ENCODE data around the gene CLSTN2. TPM values are rescaled to one million over a fixed set of nuclear protein-coding genes. Genes with fewer than 3 reads are reported as not detected.

CLSTN2 gene
- total RNA-seq, 1 experiment from 2014 or later, result 0.02 TPM

- Histone ChIP-seq H3K36me3 (ENCODE audit: control insufficient read depth in 1 of 2, insufficient read depth in 2 of 2, low read length in 2 of 2) (no peaks in the 10 kb centered on the region), H3K9me2 (ENCODE audit: insufficient read depth) (no peaks in the 10 kb centered on the region), H2AFZ (ENCODE audit: low read depth, low read length, poor library complexity, severe bottlenecking) (no peak overlapping the region), H3K4me3 (replicated peaks in 1 of 2; ENCODE audit: low read depth in 1 of 2, low read length in 2 of 2) (no peak overlapping the region), H3K79me2 (ENCODE audit: insufficient read depth, low read length) (no peaks in the 10 kb centered on the region), H3K4me1 (ENCODE audit: control insufficient read depth in 1 of 2, insufficient read depth in 2 of 2, low read length in 2 of 2) (no peaks in the 10 kb centered on the region), H3K4me2 (ENCODE audit: low read length) (no peak overlapping the region), H3K27ac (ENCODE audit: low read depth, low read length) (no peak overlapping the region), H3K9me3 (ENCODE audit: control insufficient read depth in 1 of 2, insufficient read depth in 1 of 2, low read depth in 1 of 2, low read length in 2 of 2) (no peaks in the 10 kb centered on the region), H3K27me3 (ENCODE audit: insufficient read depth, low read length) (peaks cover 11% of the 10 kb centered on the region), H3K9ac (ENCODE audit: low read length) (no peak overlapping the region), H4K20me1 (ENCODE audit: insufficient read depth) (no peaks in the 10 kb centered on the region)
- no TSS peak for BruUV-seq (replicated peaks)
- TF ChIP-seq MAX (IDR thresholded peaks at IDR 0.05) (no peak), ATF3 (IDR thresholded peaks at IDR 0.05) (no peak), EZH2phosphoT487 (IDR thresholded peaks at IDR 0.05; ENCODE audit: borderline replicate concordance) (no peak), FOSL1 (IDR thresholded peaks at IDR 0.05; ENCODE audit: low read depth) (no peak), CBX3 (IDR thresholded peaks at IDR 0.05; ENCODE audit: low read depth) (no peak), JUND (IDR thresholded peaks at IDR 0.05) (no peak), ELF1 (IDR thresholded peaks at IDR 0.05; ENCODE audit: borderline replicate concordance, low read depth) (no peak), RAD21 (IDR thresholded peaks at IDR 0.05; ENCODE audit: low read depth) (no peak), SIN3A (IDR thresholded peaks at IDR 0.05; ENCODE audit: low read depth) (no peak), CTCF (IDR thresholded peaks at IDR 0.05 in 2 of 3, conservative IDR thresholded peaks at IDR 0.05 in 1 of 3; ENCODE audit: borderline replicate concordance in 1 of 3, insufficient read depth in 1 of 3, low read depth in 2 of 3, low read length in 2 of 3) (no peak), TCF7L2 (IDR thresholded peaks at IDR 0.05; ENCODE audit: borderline replicate concordance, extremely low read depth, insufficient read depth, insufficient read length) (no peak), POLR2A (IDR thresholded peaks at IDR 0.05; ENCODE audit: borderline replicate concordance, extremely low read depth, insufficient read depth, insufficient read length) (no peak), CEBPB (IDR thresholded peaks at IDR 0.05; ENCODE audit: low read depth) (no peak), EGR1 (IDR thresholded peaks at IDR 0.05; ENCODE audit: low read depth) (no peak), YY1 (IDR thresholded peaks at IDR 0.05; ENCODE audit: extremely low read depth, insufficient replicate concordance, low read depth, low read length) (no peak), REST (IDR thresholded peaks at IDR 0.05; ENCODE audit: low read depth) (no peak), ZBTB33 (IDR thresholded peaks at IDR 0.05; ENCODE audit: extremely low read depth, insufficient replicate concordance, low read length) (no peak), SRF (IDR thresholded peaks at IDR 0.05; ENCODE audit: low read depth) (no peak)
- ChIA-PET POLR2A (no interaction called here), CTCF (no interaction called here), RAD21 (ENCODE audit: low non-redundant PET in 1 of 2, low total read pairs in 2 of 2, uncharacterized antibody in 2 of 2, unreplicated experiment in 2 of 2) (no interaction called here)
- DNase-seq (ENCODE audit: low read depth, low spot score) (no peak), ATAC-seq (no peak)
- intact Hi-C loops (cut with micrococcal nuclease), result no loop called here
These were observed 252.8 kb downstream of the CLSTN2 start for GRCh38 chr3:140187656-140188221.

Data from HCT116 (cell line).